ENCODE data around the gene WDCP.
"Not testable (repeated sequence)": the region's sequence is repeated elsewhere in the genome, so short reads cannot be mapped to it uniquely, and the experiment has no call there.

WDCP gene, protein sequence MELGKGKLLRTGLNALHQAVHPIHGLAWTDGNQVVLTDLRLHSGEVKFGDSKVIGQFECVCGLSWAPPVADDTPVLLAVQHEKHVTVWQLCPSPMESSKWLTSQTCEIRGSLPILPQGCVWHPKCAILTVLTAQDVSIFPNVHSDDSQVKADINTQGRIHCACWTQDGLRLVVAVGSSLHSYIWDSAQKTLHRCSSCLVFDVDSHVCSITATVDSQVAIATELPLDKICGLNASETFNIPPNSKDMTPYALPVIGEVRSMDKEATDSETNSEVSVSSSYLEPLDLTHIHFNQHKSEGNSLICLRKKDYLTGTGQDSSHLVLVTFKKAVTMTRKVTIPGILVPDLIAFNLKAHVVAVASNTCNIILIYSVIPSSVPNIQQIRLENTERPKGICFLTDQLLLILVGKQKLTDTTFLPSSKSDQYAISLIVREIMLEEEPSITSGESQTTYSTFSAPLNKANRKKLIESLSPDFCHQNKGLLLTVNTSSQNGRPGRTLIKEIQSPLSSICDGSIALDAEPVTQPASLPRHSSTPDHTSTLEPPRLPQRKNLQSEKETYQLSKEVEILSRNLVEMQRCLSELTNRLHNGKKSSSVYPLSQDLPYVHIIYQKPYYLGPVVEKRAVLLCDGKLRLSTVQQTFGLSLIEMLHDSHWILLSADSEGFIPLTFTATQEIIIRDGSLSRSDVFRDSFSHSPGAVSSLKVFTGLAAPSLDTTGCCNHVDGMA

DNA sequence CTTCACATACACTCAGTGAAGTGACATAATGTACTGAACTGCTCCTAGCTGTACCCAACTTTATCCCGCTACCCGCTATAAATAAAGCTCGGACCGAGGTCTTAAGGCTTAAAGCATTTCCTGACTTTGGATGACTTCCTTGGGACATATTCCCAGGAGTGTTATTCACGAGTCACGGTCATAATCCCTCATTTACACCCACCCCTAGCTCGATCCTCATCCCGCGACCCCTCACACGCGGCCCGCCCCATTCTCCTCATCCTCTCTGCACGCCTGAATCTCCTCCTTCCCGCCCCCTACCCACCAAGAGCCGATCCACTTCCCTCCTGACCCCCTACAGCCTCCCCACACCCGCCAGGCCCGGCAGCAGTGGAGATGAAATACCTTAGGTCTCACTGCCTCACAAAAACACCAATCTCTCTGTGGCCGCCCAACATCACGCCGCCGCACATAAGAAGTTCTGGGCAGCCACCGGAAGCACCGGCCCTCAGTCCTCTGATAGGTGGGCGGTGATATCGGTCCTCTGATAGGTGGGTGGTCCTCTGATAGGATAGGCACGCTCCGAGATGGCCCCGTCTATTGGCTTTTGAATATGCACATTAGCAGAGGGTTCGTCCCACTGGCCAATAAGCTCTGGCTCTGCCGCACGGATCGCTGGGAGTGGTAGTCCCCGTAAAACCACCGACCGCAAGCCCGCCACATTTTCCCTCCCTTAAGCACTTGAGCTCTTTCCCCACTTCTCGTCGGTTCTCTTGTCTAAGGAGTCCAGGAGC lies at the start of gene WDCP:
Gene WDCP (minus strand): TSS at position 462 of the 773 bp plus-strand sequence. CDS start 7,897 bp downstream, outside the sequence.
- TF ChIP-seq CTCF (IDR thresholded peaks at IDR 0.05; ENCODE audit: extremely low read depth, missing control alignments): no peak
- DNase-seq (ENCODE audit: low spot score): peak; percentile 93

GRCh38 chr2:24095171-24095677 lies 48.0 kb upstream of the WDCP start:
- not testable (repeated sequence) for DNase-seq (ENCODE audit: low spot score)

DNA sequence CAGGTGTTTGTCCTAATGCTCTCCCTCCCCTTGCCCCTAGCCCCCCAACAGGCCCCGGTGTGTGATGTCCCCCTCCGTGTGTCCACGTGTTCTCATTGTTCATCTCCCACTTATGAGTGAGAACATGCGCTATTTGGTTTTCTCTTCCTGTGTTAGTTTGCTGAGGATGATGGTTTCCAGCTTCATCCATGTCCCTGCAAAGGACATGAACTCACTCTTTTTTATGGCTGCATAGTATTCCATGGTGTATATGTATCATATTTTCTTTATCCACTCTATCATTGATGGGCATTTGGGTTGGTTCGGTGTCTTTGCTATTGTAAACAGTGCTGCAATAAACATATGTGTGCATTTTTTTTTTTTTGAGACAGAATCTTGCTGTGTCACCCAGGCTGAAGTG lies 46.1 kb upstream of the WDCP start:
- not testable (repeated sequence) for DNase-seq (ENCODE audit: low spot score)

DNA sequence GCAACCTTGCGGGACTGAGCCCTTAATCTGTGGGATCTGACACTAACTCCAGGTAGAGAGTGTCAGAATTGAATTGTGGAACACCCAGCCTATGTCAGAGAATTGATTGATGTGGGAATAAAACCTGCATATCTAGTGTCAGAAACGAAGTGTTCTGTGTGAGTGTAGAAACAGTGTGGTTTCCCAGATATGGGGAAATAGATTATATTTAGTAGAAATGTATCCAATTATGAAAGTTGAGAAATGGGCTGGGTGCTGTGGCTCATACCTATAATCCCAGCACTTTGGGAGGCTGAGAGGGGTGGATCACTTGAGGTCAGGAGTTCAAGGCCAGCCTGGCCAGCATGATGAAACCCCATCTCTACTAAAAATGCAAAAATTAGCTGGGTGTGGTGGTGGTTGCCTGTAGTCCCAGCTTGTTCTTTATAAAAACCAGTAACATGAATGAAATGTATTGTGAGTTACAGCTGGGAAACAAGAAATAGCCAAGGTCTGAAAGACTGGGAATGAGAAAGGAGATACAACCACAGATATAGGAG lies 41.7 kb upstream of the WDCP start:
- DNase-seq (ENCODE audit: low spot score): no peak
- no peak for TF ChIP-seq CTCF (IDR thresholded peaks at IDR 0.05; ENCODE audit: extremely low read depth, missing control alignments)

DNA sequence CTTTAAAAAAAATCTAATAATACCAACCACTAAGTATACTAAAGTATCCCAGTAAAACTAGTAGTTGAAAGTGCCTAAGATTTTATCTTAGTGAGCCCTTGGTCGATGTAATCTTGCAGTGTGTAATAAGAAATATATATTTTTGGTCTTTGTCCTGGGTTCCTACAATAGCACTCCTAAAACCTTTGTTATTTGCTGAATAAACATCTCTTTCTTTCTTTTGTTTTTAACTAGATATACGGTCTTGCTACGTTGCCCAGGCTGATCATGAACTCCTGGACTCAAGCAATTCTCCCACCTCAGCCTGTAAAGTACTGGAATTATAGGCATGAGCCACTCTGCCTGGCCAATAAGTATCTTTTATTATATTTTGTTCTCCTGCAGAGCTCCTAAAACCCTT lies 39.8 kb upstream of the WDCP start:
- no peak for TF ChIP-seq CTCF (IDR thresholded peaks at IDR 0.05; ENCODE audit: extremely low read depth, missing control alignments)
- no peak for DNase-seq (ENCODE audit: low spot score)

DNA sequence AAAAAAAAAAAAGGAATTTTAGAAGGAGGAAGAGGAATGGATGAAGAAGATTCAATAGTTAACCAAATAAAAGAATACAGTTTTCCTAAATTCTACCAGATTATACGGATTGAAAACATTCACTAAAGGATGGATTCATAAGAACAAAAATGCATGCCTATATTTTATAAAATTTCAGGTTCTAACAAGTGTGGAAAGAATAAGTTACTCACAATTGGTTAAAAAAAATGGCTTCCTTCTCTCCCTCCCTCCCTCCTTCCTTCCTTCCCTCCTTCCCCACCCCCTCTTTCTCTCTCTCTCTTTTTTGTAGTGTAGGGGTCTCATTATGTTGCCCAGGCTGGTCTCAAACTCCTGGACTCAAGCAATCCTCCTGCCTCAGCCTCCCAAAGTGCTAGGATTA lies 39.0 kb upstream of the WDCP start:
- no peak for TF ChIP-seq CTCF (IDR thresholded peaks at IDR 0.05; ENCODE audit: extremely low read depth, missing control alignments)
- no peak for DNase-seq (ENCODE audit: low spot score)

DNA sequence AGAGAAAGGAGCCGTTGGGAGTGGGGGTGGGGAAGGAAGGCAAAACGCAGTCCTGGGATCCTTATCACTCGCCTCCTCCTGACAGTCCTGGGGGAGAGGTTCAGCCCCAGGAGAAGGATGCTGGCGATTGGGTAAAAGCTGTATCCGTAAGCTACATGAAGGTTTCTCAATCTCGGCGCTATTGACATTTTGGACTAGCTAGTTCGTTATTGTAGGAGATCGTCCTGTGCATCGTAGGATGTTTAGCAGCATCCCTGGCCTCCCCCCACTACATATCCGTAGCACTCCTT lies 38.0 kb upstream of the WDCP start:
- no peak for TF ChIP-seq CTCF (IDR thresholded peaks at IDR 0.05; ENCODE audit: extremely low read depth, missing control alignments)

More for the DNA sequence above, 38.0 kb upstream of the WDCP start:
- DNase-seq (ENCODE audit: low spot score): no peak
